Ectodermal cell (in vitro differentiated cells): ENCODE data around the gene ZBED1.

Experiments used
- H3K27ac ChIP-seq: 2 replicates; pipeline ENCODE4 v1.7.0; 2013; ENCODE audit warnings: mild to moderate bottlenecking, low read depth, low read length; ENCODE audit not compliant: insufficient read depth, poor library complexity, severe bottlenecking
- H3K27me3 ChIP-seq: 2 replicates; pipeline ENCODE4 v1.7.0; 2013; ENCODE audit warnings: mild to moderate bottlenecking, low read length; ENCODE audit not compliant: insufficient read depth, control insufficient read depth, poor library complexity, severe bottlenecking
- H3K36me3 ChIP-seq: one replicate; pipeline ENCODE4 v1.7.0; 2013; ENCODE audit warnings: low read length; ENCODE audit not compliant: control insufficient read depth, insufficient read depth
- H3K4me1 ChIP-seq: one replicate; pipeline ENCODE4 v1.7.0; 2013; ENCODE audit warnings: low read length; ENCODE audit not compliant: control insufficient read depth, insufficient read depth
- H3K4me3 ChIP-seq: 2 replicates; pipeline ENCODE4 v1.7.0; 2013; ENCODE audit warnings: low read depth, low read length, control low read depth; ENCODE audit not compliant: insufficient read depth
- H3K9me3 ChIP-seq: 2 replicates; pipeline ENCODE4 v1.7.0; 2013; ENCODE audit warnings: mild to moderate bottlenecking, low read length, moderate library complexity; ENCODE audit not compliant: control insufficient read depth
- WGBS, 2 experiments: methylation state at CpG; one replicate each; pipeline ENCODE4 v1.1.7; 2013; ENCODE audit warnings: missing lambda C conversion rate in 2 of 2; 5-methylcytosine and 5-hydroxymethylcytosine counted together

Gene ZBED1

DNA sequence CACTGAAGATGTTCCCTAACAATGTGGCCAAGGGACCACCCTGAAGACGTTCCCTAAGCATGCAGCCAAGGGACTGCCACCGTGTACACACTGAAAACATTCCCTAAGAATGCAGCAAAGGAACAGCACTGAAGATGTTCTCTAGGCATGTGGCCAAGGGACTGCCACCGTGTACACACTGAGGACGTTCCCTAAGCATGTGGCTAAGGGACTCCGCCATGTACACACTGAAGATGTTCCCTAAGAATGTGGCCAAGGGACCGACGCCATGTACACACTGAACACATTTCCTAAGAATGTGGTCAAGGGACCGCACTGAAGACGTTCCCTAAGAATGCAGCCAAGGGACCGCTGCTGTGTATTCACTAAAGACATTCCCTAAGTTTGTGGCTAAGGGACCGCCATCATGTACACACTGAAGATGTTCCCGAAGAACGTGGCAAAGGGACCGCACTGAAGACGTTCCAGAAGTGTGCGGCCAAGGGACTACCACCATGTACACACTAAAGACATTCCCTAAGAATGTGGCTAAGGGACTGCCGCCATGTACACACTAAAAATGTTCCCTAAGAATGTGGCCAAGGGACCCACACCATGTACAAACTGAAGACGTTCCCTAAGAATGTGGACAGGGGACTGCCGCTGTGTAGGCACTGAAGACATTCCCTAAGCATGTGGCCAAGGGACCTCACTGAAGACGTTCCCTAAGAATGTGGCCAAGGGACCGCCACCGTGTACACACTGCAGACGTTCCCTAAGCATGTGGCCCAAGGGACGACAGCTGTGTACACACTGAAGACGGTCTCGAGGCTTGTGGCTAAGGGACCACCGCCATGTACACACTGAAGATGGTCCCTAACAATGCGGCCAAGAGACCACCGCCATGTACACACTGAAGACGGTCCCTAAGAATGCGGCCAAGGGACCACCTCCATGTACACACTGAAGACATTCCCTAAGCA is 54.8 kb downstream of the ZBED1 start:
- H3K27ac ChIP-seq: no peak overlapping the region
- no peak overlapping the region for H3K4me3 ChIP-seq
- no peaks in the 10 kb centered on the region for H3K27me3 ChIP-seq
- H3K36me3 ChIP-seq: peaks cover under 1% of the 10 kb centered on the region
- H3K4me1 ChIP-seq: peaks cover 11% of the 10 kb centered on the region
- no peaks in the 10 kb centered on the region for H3K9me3 ChIP-seq
- WGBS, 2 experiments: 94% methylated on average over 31 of the region's 31 CpGs

GRCh38 chrX:2442694-2443093 is 58.1 kb downstream of the ZBED1 start:
- no peaks in the 10 kb centered on the region for H3K27me3 ChIP-seq
- no peak overlapping the region for H3K27ac ChIP-seq
- no peaks in the 10 kb centered on the region for H3K9me3 ChIP-seq
- 94 to 95% methylated on average over 7 of the region's 7 CpGs for WGBS, 2 experiments
- no peak overlapping the region for H3K4me3 ChIP-seq
- no peaks in the 10 kb centered on the region for H3K4me1 ChIP-seq
- H3K36me3 ChIP-seq: peaks cover 9% of the 10 kb centered on the region

DNA sequence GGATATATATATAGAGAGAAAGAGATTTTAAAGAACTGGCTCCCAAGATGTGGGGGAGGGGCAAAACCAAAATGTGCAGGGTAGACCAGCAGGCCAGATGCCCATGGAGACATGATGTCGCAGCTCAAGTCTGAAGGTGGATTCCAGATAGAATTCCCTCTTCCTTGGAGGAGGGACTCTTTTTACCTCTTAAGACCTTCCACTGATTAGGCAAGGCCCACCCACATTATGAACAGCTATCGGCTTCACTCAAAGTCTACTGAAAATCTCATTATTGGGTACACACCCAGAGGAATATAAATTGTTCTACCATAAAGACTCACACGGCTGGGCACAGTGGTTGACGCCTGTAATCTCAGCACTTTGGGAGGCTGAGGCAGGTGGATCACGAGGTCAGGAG is 59.3 kb downstream of the ZBED1 start:
- no peaks in the 10 kb centered on the region for H3K9me3 ChIP-seq
- no peaks in the 10 kb centered on the region for H3K4me1 ChIP-seq
- no peak overlapping the region for H3K27ac ChIP-seq
- peaks cover 9% of the 10 kb centered on the region for H3K36me3 ChIP-seq
- H3K27me3 ChIP-seq: no peaks in the 10 kb centered on the region
- H3K4me3 ChIP-seq: no peak overlapping the region
- 90 to 94% methylated on average over 5 of the region's 5 CpGs for WGBS, 2 experiments

DNA sequence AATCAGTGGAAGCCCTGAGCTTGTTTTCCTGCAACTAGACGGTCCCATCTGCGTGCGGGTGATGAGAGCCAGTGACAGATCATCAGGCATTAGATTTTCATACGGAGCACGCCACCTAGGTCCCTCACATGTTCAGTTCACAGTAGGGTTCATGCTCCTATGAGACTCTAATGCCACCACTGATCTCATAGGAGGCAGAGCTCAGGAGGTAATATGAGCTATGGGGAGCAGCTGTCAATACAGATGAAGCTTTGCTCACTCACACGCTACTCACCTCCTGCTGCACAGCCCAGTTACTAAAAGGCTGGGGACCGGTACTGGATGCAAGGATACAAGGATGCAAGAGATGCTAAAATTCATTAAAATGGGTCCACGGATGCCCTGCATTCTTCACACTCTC is 61.2 kb downstream of the ZBED1 start:
- no peaks in the 10 kb centered on the region for H3K9me3 ChIP-seq
- H3K36me3 ChIP-seq: peaks cover 9% of the 10 kb centered on the region
- no peak overlapping the region for H3K4me3 ChIP-seq
- no peaks in the 10 kb centered on the region for H3K4me1 ChIP-seq
- 96 to 97% methylated on average over 8 of the region's 8 CpGs for WGBS, 2 experiments
- no peak overlapping the region for H3K27ac ChIP-seq
- H3K27me3 ChIP-seq: no peaks in the 10 kb centered on the region
